Left lung (tissue), 10 donors: Measurements from ENCODE around the gene TMEM108. TPM values are rescaled to one million over a fixed set of nuclear protein-coding genes. Genes with fewer than 3 reads are reported as not detected.

Source experiments
- ATAC-seq: fragments of 200-7000 bp; cut with Tn5 transposase; one replicate; pipeline ENCODE4 v1.9.1; 2020; ENCODE audit warnings: moderate library complexity
- DNase-seq, 4 donors: peaks; one replicate each; pipeline ENCODE4 v3.0.0-alpha.2; 2013 to 2020
- H3K27ac ChIP-seq, 2 donors: fragments of 200-600 bp; sonication (generic) in 1 of 2; one replicate each; pipeline versions ENCODE4 v1.5.0 to v1.8.0; 2020 to 2021
- H3K27me3 ChIP-seq, 2 donors: fragments of 200-600 bp; sonication (generic) in 1 of 2; one replicate each; pipeline versions ENCODE4 v1.5.0 to v1.8.0; 2020 to 2021
- H3K36me3 ChIP-seq, 2 donors: fragments of 200-600 bp; sonication (generic) in 1 of 2; one replicate each; pipeline versions ENCODE4 v1.5.0 to v1.8.0; 2020 to 2021
- H3K4me1 ChIP-seq, 2 donors: fragments of 200-600 bp; one replicate each; pipeline ENCODE4 v1.8.0; 2021
- H3K4me3 ChIP-seq, 2 donors: fragments of 200-600 bp; sonication (generic) in 1 of 2; one replicate each; pipeline versions ENCODE4 v1.5.0 to v1.8.0; 2020 to 2021; ENCODE audit warnings: mild to moderate bottlenecking in 1 of 2
- H3K9me3 ChIP-seq, 2 donors: fragments of 200-600 bp; sonication (generic) in 1 of 2; one replicate each; pipeline versions ENCODE4 v1.5.0 to v1.8.0; 2020 to 2021
- CTCF ChIP-seq, 2 donors: fragments of 200-600 bp; sonication (generic) in 1 of 2; IDR thresholded peaks; one replicate each; pipeline versions ENCODE4 v1.5.0 to v1.8.0; 2021; ENCODE audit warnings: antibody characterized with exemption in 2 of 2
- intact Hi-C, 2 donors: fragments of 100-400 bp; cut with DNase I; formaldehyde crosslinking; loops; one replicate each; pipeline versions ENCODE4 v1.11.2 to v1.14.2; 2022
- polyA plus RNA-seq, 6 donors: library from polyadenylated mRNA; unstranded; fragments of 120-200 nt; gene quantifications; one replicate each; pipeline ENCODE4 v1.2.1, GENCODE V29; 2013; ENCODE audit not compliant: insufficient read length in 6 of 6
- total RNA-seq, 2 donors: library from RNA; stranded (reverse); fragmentation: NEBNext Ultra II Directional; extraction: Animal tissue kit (Norgen Biotek cat#: 25700); gene quantifications; one replicate each; pipeline ENCODE4 v1.2.1, GENCODE V29; 2021
- donor health status: DM: no; HTN: yes; CAD: no.
- donor health status: DM: no; HTN: no; CAD: no.

The TMEM108 gene
- total and polyA plus RNA-seq, 8 donors, result 18.5 to 58.8 (median 43.7) TPM

GRCh38 chr3:133408366-133408765 lies 370.2 kb downstream of the TMEM108 start:
- DNase-seq (no peak), ATAC-seq (no peak)
- Histone ChIP-seq H3K36me3 (no peaks in the 10 kb centered on the region), H3K4me3 (no peak overlapping the region), H3K27ac (no peak overlapping the region), H3K4me1 (no peaks in the 10 kb centered on the region), H3K27me3 (peaks cover 0 to 4% of the 10 kb centered on the region in 2 donors), H3K9me3 (no peaks in the 10 kb centered on the region)
- no peak for TF ChIP-seq CTCF (IDR thresholded peaks at IDR 0.05)
- intact Hi-C loops, result no loop called here

- Histone ChIP-seq H3K27ac (no peak overlapping the region), H3K27me3 (peaks cover 0 to 4% of the 10 kb centered on the region in 2 donors), H3K4me3 (no peak overlapping the region), H3K36me3 (no peaks in the 10 kb centered on the region), H3K4me1 (no peaks in the 10 kb centered on the region), H3K9me3 (no peaks in the 10 kb centered on the region)
- ATAC-seq, result no peak
- no peak for TF ChIP-seq CTCF (IDR thresholded peaks at IDR 0.05)
- intact Hi-C loops, result no loop called here
- DNase-seq, result no peak
Observed at GRCh38 chr3:133408961-133409360, 370.8 kb downstream of the TMEM108 start.

GRCh38 chr3:133410191-133410892 lies 372.2 kb downstream of the TMEM108 start:
- Histone ChIP-seq H3K4me1 (no peaks in the 10 kb centered on the region), H3K4me3 (no peak overlapping the region), H3K27ac (no peak overlapping the region), H3K9me3 (no peaks in the 10 kb centered on the region), H3K27me3 (peaks cover 0 to 4% of the 10 kb centered on the region in 2 donors), H3K36me3 (no peaks in the 10 kb centered on the region)
- DNase-seq, result no peak
- intact Hi-C loops, result loop anchor here in 1 of 2 donors (10.0 kb wide), 1 partner anchor 676 kb away; no protein-coding TSS in a partner anchor
- no peak for TF ChIP-seq CTCF (IDR thresholded peaks at IDR 0.05)
- ATAC-seq, result no peak

- TF ChIP-seq CTCF (IDR thresholded peaks at IDR 0.05), result no peak
- Histone ChIP-seq H3K27me3 (peaks cover 0 to 4% of the 10 kb centered on the region in 2 donors), H3K36me3 (no peaks in the 10 kb centered on the region), H3K27ac (peak overlapping the region in 1 of 2 donors; percentile 33), H3K9me3 (no peaks in the 10 kb centered on the region), H3K4me1 (no peaks in the 10 kb centered on the region), H3K4me3 (no peak overlapping the region)
- peak; percentile 29 for ATAC-seq
- intact Hi-C loops, result loop anchor here in 1 of 2 donors (10.0 kb wide), 1 partner anchor 678 kb away; no protein-coding TSS in a partner anchor
- DNase-seq, result peak in 3 of 4 donors; percentile 65 to 80 (median 71)
Observed at GRCh38 chr3:133412183-133413132, 374.3 kb downstream of the TMEM108 start.
